ENCODE data around the gene SLC9A3. TPM values are rescaled to one million over a fixed set of nuclear protein-coding genes. Genes with fewer than 3 reads are reported as not detected.

The SLC9A3 gene
- total RNA-seq, 1 donor from 2014 or later: 1.2 TPM

- TF ChIP-seq, protein P1, sequence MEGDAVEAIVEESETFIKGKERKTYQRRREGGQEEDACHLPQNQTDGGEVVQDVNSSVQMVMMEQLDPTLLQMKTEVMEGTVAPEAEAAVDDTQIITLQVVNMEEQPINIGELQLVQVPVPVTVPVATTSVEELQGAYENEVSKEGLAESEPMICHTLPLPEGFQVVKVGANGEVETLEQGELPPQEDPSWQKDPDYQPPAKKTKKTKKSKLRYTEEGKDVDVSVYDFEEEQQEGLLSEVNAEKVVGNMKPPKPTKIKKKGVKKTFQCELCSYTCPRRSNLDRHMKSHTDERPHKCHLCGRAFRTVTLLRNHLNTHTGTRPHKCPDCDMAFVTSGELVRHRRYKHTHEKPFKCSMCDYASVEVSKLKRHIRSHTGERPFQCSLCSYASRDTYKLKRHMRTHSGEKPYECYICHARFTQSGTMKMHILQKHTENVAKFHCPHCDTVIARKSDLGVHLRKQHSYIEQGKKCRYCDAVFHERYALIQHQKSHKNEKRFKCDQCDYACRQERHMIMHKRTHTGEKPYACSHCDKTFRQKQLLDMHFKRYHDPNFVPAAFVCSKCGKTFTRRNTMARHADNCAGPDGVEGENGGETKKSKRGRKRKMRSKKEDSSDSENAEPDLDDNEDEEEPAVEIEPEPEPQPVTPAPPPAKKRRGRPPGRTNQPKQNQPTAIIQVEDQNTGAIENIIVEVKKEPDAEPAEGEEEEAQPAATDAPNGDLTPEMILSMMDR (IDR thresholded peaks at IDR 0.05): no peak
- no peaks in the 10 kb centered on the region for H3K27me3 Mint-ChIP-seq (ENCODE audit: unreplicated experiment)
- peaks cover 37% of the 10 kb centered on the region for H3K36me3 Mint-ChIP-seq (ENCODE audit: unreplicated experiment)
- H3K27ac Mint-ChIP-seq (ENCODE audit: unreplicated experiment): no peak overlapping the region
- H3K9me3 Mint-ChIP-seq (ENCODE audit: unreplicated experiment): peaks cover under 1% of the 10 kb centered on the region
- H3K4me1 Mint-ChIP-seq (ENCODE audit: unreplicated experiment): peaks cover 39% of the 10 kb centered on the region
- H3K4me3 Mint-ChIP-seq (ENCODE audit: unreplicated experiment): no peak overlapping the region
- no peak for DNase-seq (ENCODE audit: extremely low spot score, unreplicated experiment)
Observed at GRCh38 chr5:445591-445990, 78.7 kb downstream of the SLC9A3 start.

DNA sequence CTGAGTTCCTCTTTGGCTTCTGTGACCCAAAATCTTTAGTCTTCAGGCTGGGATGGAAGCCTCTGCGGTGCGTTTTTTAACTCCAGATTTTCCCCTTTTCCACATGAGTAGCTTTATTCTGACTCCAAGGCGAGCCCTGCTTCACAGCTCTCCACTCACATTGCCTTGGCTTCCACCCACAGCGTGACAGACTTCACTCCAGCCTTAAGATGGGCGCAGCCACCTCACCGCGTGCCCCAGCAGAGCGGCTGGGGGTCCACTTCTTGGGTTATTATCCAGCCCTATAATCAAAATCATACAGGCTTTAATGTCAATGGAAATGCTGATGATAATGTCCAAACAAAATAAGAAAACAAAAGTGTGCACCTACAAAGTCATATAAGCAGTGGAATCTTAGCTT, 80.0 kb downstream of the SLC9A3 start:
- Mint-ChIP-seq H3K36me3 (ENCODE audit: unreplicated experiment) (peaks cover 24% of the 10 kb centered on the region), H3K4me3 (ENCODE audit: unreplicated experiment) (peak overlapping the region; percentile 95), H3K27ac (ENCODE audit: unreplicated experiment) (peak overlapping the region; percentile 55), H3K4me1 (ENCODE audit: unreplicated experiment) (peaks cover 40% of the 10 kb centered on the region), H3K27me3 (ENCODE audit: unreplicated experiment) (no peaks in the 10 kb centered on the region), H3K9me3 (ENCODE audit: unreplicated experiment) (no peaks in the 10 kb centered on the region)
- no peak for DNase-seq (ENCODE audit: extremely low spot score, unreplicated experiment)
- TF ChIP-seq, protein P1 (IDR thresholded peaks at IDR 0.05): no peak

DNA sequence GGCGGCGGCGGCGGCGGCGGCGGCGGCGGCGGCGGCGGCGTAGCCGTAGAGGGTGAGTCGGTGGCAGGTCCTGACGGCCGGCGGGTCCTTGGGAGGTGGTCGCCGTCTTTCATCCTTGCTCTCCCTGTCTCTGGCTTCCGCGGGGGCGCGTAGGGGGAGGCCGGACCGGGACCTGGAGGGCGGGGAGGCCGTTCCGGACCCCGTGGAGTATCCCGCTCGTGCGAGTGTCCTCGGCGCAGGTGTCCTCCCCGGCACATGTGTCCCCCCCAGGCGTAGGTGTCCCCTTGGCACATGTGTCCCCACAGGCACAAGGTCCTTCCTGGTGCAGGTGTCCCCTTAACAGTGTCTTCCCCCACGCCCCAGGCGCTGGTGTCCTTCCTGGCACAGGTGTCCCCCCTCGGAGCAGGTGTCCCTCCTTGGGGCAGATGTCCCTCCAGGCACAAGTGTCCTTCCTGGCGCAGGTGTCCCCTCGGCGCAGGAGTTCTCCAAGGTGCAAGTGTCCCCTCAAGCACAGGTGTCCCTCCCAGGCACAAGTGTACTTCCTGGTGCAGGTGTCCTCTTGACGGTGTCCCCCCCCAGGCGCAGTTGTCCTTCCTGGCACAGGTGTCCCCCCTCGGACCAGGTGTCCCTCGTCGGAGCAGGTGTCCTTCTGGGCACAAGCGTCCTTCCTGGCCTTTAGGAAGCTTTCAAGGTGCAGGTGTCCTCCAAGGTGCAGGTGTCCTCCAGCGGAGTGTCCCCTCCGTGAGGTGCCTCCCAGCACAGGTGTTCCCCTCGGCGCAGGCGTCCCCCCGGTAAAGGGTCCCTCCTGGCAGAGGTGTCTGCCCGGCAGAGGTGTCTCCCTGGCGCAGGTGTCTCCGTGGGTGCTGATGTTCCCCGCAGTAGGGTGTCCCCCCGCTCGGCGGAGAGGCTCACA, 80.8 kb downstream of the SLC9A3 start:
- Mint-ChIP-seq H3K4me1 (ENCODE audit: unreplicated experiment) (peaks cover 40% of the 10 kb centered on the region), H3K27me3 (ENCODE audit: unreplicated experiment) (no peaks in the 10 kb centered on the region), H3K9me3 (ENCODE audit: unreplicated experiment) (no peaks in the 10 kb centered on the region), H3K4me3 (ENCODE audit: unreplicated experiment) (peak overlapping the region; percentile 95), H3K27ac (ENCODE audit: unreplicated experiment) (peak overlapping the region; percentile 62), H3K36me3 (ENCODE audit: unreplicated experiment) (peaks cover 18% of the 10 kb centered on the region)
- no peak for DNase-seq (ENCODE audit: extremely low spot score, unreplicated experiment)
- TF ChIP-seq, protein P1 (IDR thresholded peaks at IDR 0.05): no peak

DNA sequence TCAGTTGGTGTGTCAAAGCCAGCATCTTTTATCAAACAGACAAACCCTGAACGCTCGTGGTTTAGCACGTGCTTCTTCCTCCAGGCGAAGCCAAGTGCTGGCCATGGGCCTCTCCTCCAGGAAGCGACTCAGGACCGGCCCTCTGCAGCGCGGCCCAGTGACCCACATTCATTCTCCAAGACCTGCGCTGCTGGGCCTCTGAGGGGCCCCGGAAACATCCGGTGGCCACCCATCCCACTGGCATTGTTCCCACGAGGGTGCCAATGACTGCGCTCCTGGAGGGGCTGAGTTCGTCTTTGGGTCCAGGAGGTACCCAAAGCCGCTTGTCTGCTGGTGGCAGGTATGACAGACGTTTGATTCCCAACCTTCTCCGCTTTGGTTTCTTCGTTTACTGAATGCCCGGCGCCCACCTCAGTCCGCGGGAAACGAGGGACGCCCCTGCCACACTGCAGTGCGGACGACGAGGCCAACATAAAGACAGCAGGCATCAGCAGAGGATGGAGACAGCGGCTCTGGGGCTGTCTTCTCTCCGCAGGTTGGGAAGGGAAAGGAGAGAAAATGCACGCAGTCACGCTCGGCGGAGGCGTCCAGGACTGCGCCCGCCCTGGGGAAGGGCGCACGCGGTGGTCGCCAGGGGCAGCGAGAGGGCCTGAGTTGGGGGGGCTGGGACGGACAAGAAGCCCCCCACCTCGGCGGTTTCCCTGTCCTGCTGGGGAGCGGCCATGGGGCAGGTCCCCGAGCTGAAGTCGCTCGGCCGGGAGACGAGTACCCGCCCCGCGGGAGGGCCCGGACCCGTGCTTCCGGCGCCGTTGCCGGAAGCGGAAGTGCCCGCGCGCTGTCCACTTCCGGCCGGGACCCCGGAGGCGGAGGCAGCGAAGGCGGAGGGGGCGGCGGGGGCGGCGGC, 81.7 kb downstream of the SLC9A3 start, which contains the start of gene EXOC3:
TSS of gene EXOC3 (plus strand) at position 842 of the 904 bp plus-strand sequence. CDS start 3,030 bp downstream, outside the sequence.
- Mint-ChIP-seq H3K36me3 (ENCODE audit: unreplicated experiment) (peaks cover 11% of the 10 kb centered on the region), H3K9me3 (ENCODE audit: unreplicated experiment) (no peaks in the 10 kb centered on the region), H3K4me1 (ENCODE audit: unreplicated experiment) (peaks cover 40% of the 10 kb centered on the region), H3K27me3 (ENCODE audit: unreplicated experiment) (no peaks in the 10 kb centered on the region), H3K27ac (ENCODE audit: unreplicated experiment) (peak within 1 kb of the TSS; percentile 94), H3K4me3 (ENCODE audit: unreplicated experiment) (peak within 1 kb of the TSS; percentile 95)
- TF ChIP-seq, protein P1 (IDR thresholded peaks at IDR 0.05): no peak
- DNase-seq (ENCODE audit: extremely low spot score, unreplicated experiment): peak; percentile 93
